CD14-positive monocyte (primary cell): ENCODE data around the gene CDRT15. TPM values are rescaled to one million over a fixed set of nuclear protein-coding genes. Genes with fewer than 3 reads are reported as not detected.

ENCODE experiments used
- DNase-seq, 3 donors: peaks; one replicate each; pipeline ENCODE4 v3.0.0-alpha.2; 2011 to 2022
- H2AFZ ChIP-seq: 2 replicates; pipeline ENCODE4 v1.6.0; 2012; ENCODE audit warnings: mild to moderate bottlenecking, low read depth, low read length, inconsistent platforms; ENCODE audit not compliant: insufficient read depth, poor library complexity, severe bottlenecking
- H3K27ac ChIP-seq, 2 donors: 1 replicate in 1 of 2; 2 replicates in 1 of 2; pipeline ENCODE4 v1.5.1; 2012 to 2013; ENCODE audit warnings: low read length in 2 of 2, control low read depth in 1 of 2, inconsistent platforms in 1 of 2, low read depth in 1 of 2, mild to moderate bottlenecking in 1 of 2
- H3K27me3 ChIP-seq, 2 donors: one replicate each; pipeline versions ENCODE4 v1.6.0 to v1.6.1; 2011 to 2013; ENCODE audit warnings: low read length in 2 of 2; ENCODE audit not compliant: control insufficient read depth in 2 of 2, insufficient read depth in 2 of 2
- H3K36me3 ChIP-seq, 2 donors: replicated peaks in 1 of 2; 1 replicate in 1 of 2; 2 replicates in 1 of 2; pipeline versions ENCODE4 v1.5.1 to v1.6.1; 2012 to 2013; ENCODE audit warnings: low read length in 2 of 2, control low read depth in 1 of 2, inconsistent platforms in 1 of 2, mild to moderate bottlenecking in 1 of 2; ENCODE audit not compliant: insufficient read depth in 2 of 2, control insufficient read depth in 1 of 2
- H3K4me1 ChIP-seq, 2 donors: 1 replicate in 1 of 2; 2 replicates in 1 of 2; pipeline versions ENCODE4 v1.5.1 to v1.6.1; 2012 to 2013; ENCODE audit warnings: low read length in 2 of 2, control low read depth in 1 of 2, inconsistent platforms in 1 of 2, mild to moderate bottlenecking in 1 of 2, moderate library complexity in 1 of 2; ENCODE audit not compliant: insufficient read depth in 2 of 2, control insufficient read depth in 1 of 2
- H3K4me2 ChIP-seq: replicated peaks from 2 replicates; pipeline ENCODE3; 2012; ENCODE audit warnings: low read length, moderate library complexity, mild to moderate bottlenecking; ENCODE audit not compliant: poor library complexity, severe bottlenecking; ENCODE audit errors: extremely low read depth
- H3K4me3 ChIP-seq, 3 experiments: fragments of 200-600 bp in 1 of 3; sonication (generic) in 1 of 3; replicated peaks in 1 of 3; 1 replicate in 2 of 3; 2 replicates in 1 of 3; pipeline ENCODE4 v1.5.1; 2011 to 2013; ENCODE audit warnings: low read length in 3 of 3, mild to moderate bottlenecking in 3 of 3, control low read depth in 2 of 3, low read depth in 2 of 3, inconsistent platforms in 1 of 3, moderate library complexity in 1 of 3
- H3K79me2 ChIP-seq: 2 replicates; pipeline ENCODE4 v1.6.0; 2012; ENCODE audit warnings: mild to moderate bottlenecking, control low read depth, inconsistent platforms, low read length, moderate library complexity; ENCODE audit not compliant: insufficient read depth
- H3K9ac ChIP-seq: 2 replicates; pipeline ENCODE4 v1.6.0; 2017; ENCODE audit warnings: low read length, mild to moderate bottlenecking; ENCODE audit not compliant: insufficient read depth, poor library complexity, severe bottlenecking
- H3K9me3 ChIP-seq, 2 donors: replicated peaks in 1 of 2; 1 replicate in 1 of 2; 2 replicates in 1 of 2; pipeline versions ENCODE4 v1.5.1 to v1.6.1; 2012 to 2013; ENCODE audit warnings: low read length in 2 of 2, control low read depth in 1 of 2; ENCODE audit not compliant: control insufficient read depth in 1 of 2, insufficient read depth in 1 of 2
- H4K20me1 ChIP-seq: 2 replicates; pipeline ENCODE4 v1.6.0; 2012; ENCODE audit warnings: mild to moderate bottlenecking, low read length, control low read depth, moderate library complexity; ENCODE audit not compliant: insufficient read depth
- H3K27ac Mint-ChIP-seq, 7 donors: one replicate each; pipeline ENCODE4 v1.8.0; 2020; ENCODE audit warnings: mild to moderate bottlenecking in 7 of 7, mixed read lengths in 7 of 7, moderate library complexity in 6 of 7, inconsistent platforms in 2 of 7
- H3K27me3 Mint-ChIP-seq, 3 donors: one replicate each; pipeline ENCODE4 v1.8.0; 2021 to 2022; ENCODE audit warnings: low read depth in 3 of 3, mild to moderate bottlenecking in 3 of 3, mixed read lengths in 3 of 3, moderate library complexity in 3 of 3, inconsistent platforms in 1 of 3
- H3K36me3 Mint-ChIP-seq, 2 donors: one replicate each; pipeline ENCODE4 v1.8.0; 2020; ENCODE audit warnings: mixed read lengths in 2 of 2, inconsistent platforms in 1 of 2, mild to moderate bottlenecking in 1 of 2
- H3K4me1 Mint-ChIP-seq: one replicate; pipeline ENCODE4 v1.8.0; 2020; ENCODE audit warnings: mild to moderate bottlenecking, mixed read lengths
- H3K4me3 Mint-ChIP-seq, 2 donors: one replicate each; pipeline ENCODE4 v1.8.0; 2020; ENCODE audit warnings: mild to moderate bottlenecking in 2 of 2, mixed read lengths in 2 of 2, moderate library complexity in 1 of 2
- H3K9me3 Mint-ChIP-seq, 7 donors: one replicate each; pipeline ENCODE4 v1.8.0; 2020 to 2022; ENCODE audit warnings: mixed read lengths in 7 of 7, mild to moderate bottlenecking in 6 of 7, moderate library complexity in 6 of 7, inconsistent platforms in 2 of 7
- WGBS: methylation state at CpG from one replicate; pipeline ENCODE4 v1.1.5; 2013; ENCODE audit warnings: missing lambda C conversion rate; ENCODE audit not compliant: insufficient coverage; 5-methylcytosine and 5-hydroxymethylcytosine counted together
- intact Hi-C, 2 donors: fragments of 100-400 bp; cut with micrococcal nuclease; formaldehyde crosslinking; loops; one replicate each; pipeline versions ENCODE4 v1.15.0 to v1.15.1; 2023
- polyA plus RNA-seq, 3 donors: library from polyadenylated mRNA; depleted of rRNA in 1 of 3; unstranded in 2 of 3; stranded (reverse) in 1 of 3; fragments of 300-500 nt in 2 of 3; fragments of >200 nt in 1 of 3; fragmentation: Illumina TruSeq in 2 of 3; gene quantifications; 1 replicate in 2 of 3; 2 replicates in 1 of 3; pipeline ENCODE4 v1.2.3, GENCODE V29; 2012 to 2021
- TF ChIP-seq, protein P1 (sequence below): fragments of 200-600 bp; IDR thresholded peaks from one replicate; pipeline ENCODE4 v1.8.0; 2022; ENCODE audit warnings: antibody characterized with exemption, mild to moderate bottlenecking

The CDRT15 gene
- polyA plus RNA-seq, 3 donors: not detected

DNA sequence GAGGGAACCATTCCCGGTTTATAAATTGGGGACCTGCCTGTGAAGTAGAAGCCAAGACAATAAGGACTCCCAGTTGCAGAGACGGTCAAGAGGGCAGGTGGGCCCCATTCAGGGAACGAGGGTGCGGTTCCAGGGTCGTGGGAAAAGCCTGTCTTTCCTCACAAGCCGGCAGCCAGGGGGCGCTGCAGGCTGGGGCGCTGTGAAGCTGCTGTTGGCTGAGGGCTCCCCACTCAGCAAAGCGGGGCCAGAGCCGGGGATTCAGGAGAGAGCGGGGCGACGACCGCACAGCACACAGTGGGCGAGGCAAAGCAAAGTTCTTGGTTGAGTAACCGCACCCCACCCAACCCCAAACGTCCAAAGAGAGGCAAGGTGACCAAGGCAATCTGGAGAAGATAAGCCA, 24.9 kb downstream of the CDRT15 start:
- Mint-ChIP-seq H3K27me3 (peaks cover 2% of the 10 kb centered on the region in 3 donors), H3K9me3 (peaks cover 0 to 7% (median 4%) of the 10 kb centered on the region in 7 donors), H3K4me1 (peaks cover 4% of the 10 kb centered on the region), H3K36me3 (peaks cover 22 to 30% of the 10 kb centered on the region in 2 donors), H3K4me3 (no peak overlapping the region), H3K27ac (peak overlapping the region in 1 of 7 donors; percentile 22)
- H3K4me3 ChIP-seq: no peak overlapping the region
- peaks cover 2 to 33% of the 10 kb centered on the region in 2 donors for H3K36me3 ChIP-seq
- 33% methylated on average over 16 of the region's 17 CpGs for WGBS
- H3K9ac ChIP-seq: no peak overlapping the region
- H3K27ac ChIP-seq: no peak overlapping the region
- H2AFZ ChIP-seq: no peak overlapping the region
- H3K4me1 ChIP-seq: no peaks in the 10 kb centered on the region
- H3K27me3 ChIP-seq: no peaks in the 10 kb centered on the region
- TF ChIP-seq, protein P1, sequence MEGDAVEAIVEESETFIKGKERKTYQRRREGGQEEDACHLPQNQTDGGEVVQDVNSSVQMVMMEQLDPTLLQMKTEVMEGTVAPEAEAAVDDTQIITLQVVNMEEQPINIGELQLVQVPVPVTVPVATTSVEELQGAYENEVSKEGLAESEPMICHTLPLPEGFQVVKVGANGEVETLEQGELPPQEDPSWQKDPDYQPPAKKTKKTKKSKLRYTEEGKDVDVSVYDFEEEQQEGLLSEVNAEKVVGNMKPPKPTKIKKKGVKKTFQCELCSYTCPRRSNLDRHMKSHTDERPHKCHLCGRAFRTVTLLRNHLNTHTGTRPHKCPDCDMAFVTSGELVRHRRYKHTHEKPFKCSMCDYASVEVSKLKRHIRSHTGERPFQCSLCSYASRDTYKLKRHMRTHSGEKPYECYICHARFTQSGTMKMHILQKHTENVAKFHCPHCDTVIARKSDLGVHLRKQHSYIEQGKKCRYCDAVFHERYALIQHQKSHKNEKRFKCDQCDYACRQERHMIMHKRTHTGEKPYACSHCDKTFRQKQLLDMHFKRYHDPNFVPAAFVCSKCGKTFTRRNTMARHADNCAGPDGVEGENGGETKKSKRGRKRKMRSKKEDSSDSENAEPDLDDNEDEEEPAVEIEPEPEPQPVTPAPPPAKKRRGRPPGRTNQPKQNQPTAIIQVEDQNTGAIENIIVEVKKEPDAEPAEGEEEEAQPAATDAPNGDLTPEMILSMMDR: peak; percentile 61
- H4K20me1 ChIP-seq: no peaks in the 10 kb centered on the region
- intact Hi-C loops: loop anchor here (5.0 to 10.0 kb wide), 4 partner anchors 90 to 713 kb away; partner anchors contain the start of gene HS3ST3B1 (in 2 of the 2)
- H3K79me2 ChIP-seq: no peaks in the 10 kb centered on the region
- no peak overlapping the region for H3K4me2 ChIP-seq
- peak; percentile 18 to 46 (median 20) for DNase-seq
- peaks cover 0 to 5% of the 10 kb centered on the region in 2 donors for H3K9me3 ChIP-seq

DNA sequence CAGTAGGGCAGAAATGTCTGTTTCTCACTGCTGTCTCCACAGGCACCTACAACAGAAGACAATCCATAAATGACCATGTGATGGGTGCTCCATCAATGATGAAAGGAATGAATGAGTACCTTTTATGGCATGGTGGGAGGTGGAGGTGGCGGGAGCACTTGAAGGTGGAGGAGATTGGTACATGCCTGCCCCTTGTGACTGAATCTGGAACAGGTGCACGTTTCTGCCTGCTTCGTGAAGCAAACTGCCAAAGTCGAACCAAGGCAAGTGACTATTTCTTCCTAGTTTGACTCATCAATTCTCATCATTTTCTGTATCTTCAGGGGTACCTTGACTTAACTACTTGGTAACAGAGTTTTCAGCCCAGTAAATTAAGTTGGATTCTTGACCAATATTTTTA, 25.4 kb downstream of the CDRT15 start:
- no peaks in the 10 kb centered on the region for H3K79me2 ChIP-seq
- Mint-ChIP-seq H3K27ac (no peak overlapping the region), H3K9me3 (peaks cover 0 to 7% (median 4%) of the 10 kb centered on the region in 7 donors), H3K27me3 (peaks cover 0 to 2% (median 0%) of the 10 kb centered on the region in 3 donors), H3K36me3 (peaks cover 25 to 30% of the 10 kb centered on the region in 2 donors), H3K4me3 (no peak overlapping the region), H3K4me1 (peaks cover 4% of the 10 kb centered on the region)
- no peak overlapping the region for H3K27ac ChIP-seq
- H3K4me1 ChIP-seq: no peaks in the 10 kb centered on the region
- no peaks in the 10 kb centered on the region for H4K20me1 ChIP-seq
- no peaks in the 10 kb centered on the region for H3K27me3 ChIP-seq
- H2AFZ ChIP-seq: no peak overlapping the region
- TF ChIP-seq, protein P1: no peak
- peaks cover 0 to 5% of the 10 kb centered on the region in 2 donors for H3K9me3 ChIP-seq
- intact Hi-C loops: loop anchor here (5.0 to 10.0 kb wide), 4 partner anchors 91 to 714 kb away; partner anchors contain the start of gene HS3ST3B1 (in 2 of the 2)
- H3K4me3 ChIP-seq: no peak overlapping the region
- 67% methylated on average over 1 of the region's 4 CpGs for WGBS
- DNase-seq: no peak
- H3K9ac ChIP-seq: no peak overlapping the region
- peaks cover 2 to 38% of the 10 kb centered on the region in 2 donors for H3K36me3 ChIP-seq
- H3K4me2 ChIP-seq: no peak overlapping the region
